Upper lobe of right lung (tissue), 1 donor: Measurements from ENCODE around the gene MS4A6E. TPM values are rescaled to one million over a fixed set of nuclear protein-coding genes. Genes with fewer than 3 reads are reported as not detected.
A peak's percentile ranks its signal among the peaks of the same experiment; 100 is the strongest.

Experiments used
- ATAC-seq: fragments of 200-7000 bp; cut with Tn5 transposase; one replicate; pipeline ENCODE4 v1.9.1; 2020; ENCODE audit warnings: mild to moderate bottlenecking, moderate library complexity
- DNase-seq: peaks from one replicate; pipeline ENCODE4 v3.0.0-alpha.2; 2020
- H3K27ac ChIP-seq: fragments of 200-600 bp; one replicate; pipeline ENCODE4 v1.8.0; 2022
- H3K27me3 ChIP-seq: fragments of 200-600 bp; one replicate; pipeline ENCODE4 v1.8.0; 2022; ENCODE audit warnings: mild to moderate bottlenecking
- H3K36me3 ChIP-seq: fragments of 200-600 bp; one replicate; pipeline ENCODE4 v1.8.0; 2022
- H3K4me1 ChIP-seq: fragments of 200-600 bp; one replicate; pipeline ENCODE4 v1.8.0; 2022
- H3K4me3 ChIP-seq: fragments of 200-600 bp; one replicate; pipeline ENCODE4 v1.8.0; 2022; ENCODE audit warnings: mild to moderate bottlenecking
- H3K9me3 ChIP-seq: fragments of 200-600 bp; one replicate; pipeline ENCODE4 v1.8.0; 2022
- intact Hi-C: fragments of 100-400 bp; cut with DNase I; formaldehyde crosslinking; loops from one replicate; pipeline ENCODE4 v1.11.0; 2022
- total RNA-seq: library from RNA; stranded (reverse); fragmentation: NEBNext Ultra II Directional; extraction: Animal tissue kit (Norgen Biotek cat#: 25700); gene quantifications from one replicate; pipeline ENCODE4 v1.2.1, GENCODE V29; 2021
- TF ChIP-seq, protein P1 (sequence below): fragments of 200-600 bp; IDR thresholded peaks from one replicate; pipeline ENCODE4 v1.8.0; 2022; ENCODE audit warnings: antibody characterized with exemption
- donor health status: DM: no; HTN: yes; CAD: no; lungs with severe emphysema.

Gene MS4A6E
- total RNA-seq, 1 donor from 2014 or later = not detected

DNA sequence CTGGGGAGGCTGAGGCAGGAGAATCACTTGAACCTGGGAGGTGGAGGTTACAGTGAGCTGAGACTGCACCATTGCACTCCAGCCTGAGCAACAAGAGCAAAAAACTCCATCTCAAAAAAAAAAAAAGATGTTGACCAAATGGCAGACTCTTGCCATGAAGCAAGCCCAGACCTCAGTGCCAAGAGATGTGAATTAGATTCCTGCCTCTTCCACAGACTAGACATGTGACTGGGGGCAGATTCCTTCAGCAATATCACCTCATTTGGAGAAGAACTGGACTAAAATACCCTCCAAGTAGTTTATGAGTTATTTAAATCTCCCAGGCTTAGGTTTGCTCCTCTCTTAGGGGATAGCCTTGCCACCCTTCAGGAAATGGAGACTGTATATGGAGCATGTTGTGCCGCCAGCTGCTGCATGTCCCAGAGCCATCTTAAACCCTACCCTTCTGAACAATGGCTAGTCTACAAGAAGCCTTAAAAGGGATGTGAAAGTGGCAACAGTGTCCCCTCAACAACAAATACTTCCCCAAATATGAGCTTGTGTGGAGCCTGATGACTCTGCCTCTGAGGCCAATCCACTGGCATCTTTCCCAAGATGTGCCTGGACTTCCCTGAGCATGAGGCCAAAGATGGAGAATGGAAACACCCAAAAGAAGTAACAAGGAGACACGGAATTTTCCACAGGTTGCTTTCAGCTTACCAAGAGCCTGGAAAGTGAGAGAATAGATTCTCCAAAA is 50.5 kb downstream of the MS4A6E start:
- ATAC-seq (peak; percentile 84), DNase-seq (peak; percentile 75)
- TF ChIP-seq, protein P1, sequence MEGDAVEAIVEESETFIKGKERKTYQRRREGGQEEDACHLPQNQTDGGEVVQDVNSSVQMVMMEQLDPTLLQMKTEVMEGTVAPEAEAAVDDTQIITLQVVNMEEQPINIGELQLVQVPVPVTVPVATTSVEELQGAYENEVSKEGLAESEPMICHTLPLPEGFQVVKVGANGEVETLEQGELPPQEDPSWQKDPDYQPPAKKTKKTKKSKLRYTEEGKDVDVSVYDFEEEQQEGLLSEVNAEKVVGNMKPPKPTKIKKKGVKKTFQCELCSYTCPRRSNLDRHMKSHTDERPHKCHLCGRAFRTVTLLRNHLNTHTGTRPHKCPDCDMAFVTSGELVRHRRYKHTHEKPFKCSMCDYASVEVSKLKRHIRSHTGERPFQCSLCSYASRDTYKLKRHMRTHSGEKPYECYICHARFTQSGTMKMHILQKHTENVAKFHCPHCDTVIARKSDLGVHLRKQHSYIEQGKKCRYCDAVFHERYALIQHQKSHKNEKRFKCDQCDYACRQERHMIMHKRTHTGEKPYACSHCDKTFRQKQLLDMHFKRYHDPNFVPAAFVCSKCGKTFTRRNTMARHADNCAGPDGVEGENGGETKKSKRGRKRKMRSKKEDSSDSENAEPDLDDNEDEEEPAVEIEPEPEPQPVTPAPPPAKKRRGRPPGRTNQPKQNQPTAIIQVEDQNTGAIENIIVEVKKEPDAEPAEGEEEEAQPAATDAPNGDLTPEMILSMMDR = no peak
- H3K4me1 ChIP-seq = no peaks in the 10 kb centered on the region
- H3K9me3 ChIP-seq = no peaks in the 10 kb centered on the region
- no peaks in the 10 kb centered on the region for H3K27me3 ChIP-seq
- no peaks in the 10 kb centered on the region for H3K36me3 ChIP-seq
- no peak overlapping the region for H3K4me3 ChIP-seq
- H3K27ac ChIP-seq = peak overlapping the region; percentile 86
- intact Hi-C loops = no loop called here

DNA sequence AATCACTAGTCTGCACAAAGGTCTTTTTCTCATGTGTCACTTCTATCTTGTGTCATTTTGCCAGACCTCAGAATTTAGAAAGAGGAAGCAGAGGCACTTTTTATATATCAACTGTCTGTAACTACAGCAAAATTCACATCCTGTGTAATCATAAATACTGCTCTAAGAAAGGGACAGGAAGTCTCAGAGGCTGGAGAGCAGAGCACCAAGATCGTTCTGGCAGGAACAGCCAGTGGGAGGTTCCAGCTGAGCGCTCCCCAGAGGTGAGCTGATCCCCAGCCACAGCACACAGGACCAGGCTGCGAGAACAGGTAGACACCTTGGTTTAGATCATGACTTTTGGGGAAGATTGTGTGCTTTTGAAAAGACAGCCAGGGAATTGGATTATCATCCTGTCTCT is 51.3 kb downstream of the MS4A6E start, which contains the start of gene MS4A7:
TSS of gene MS4A7 (plus strand) at position 179 of the 400 bp plus-strand sequence. CDS start 4,610 bp downstream, outside the sequence.
- DNase-seq (peak; percentile 68), ATAC-seq (peak; percentile 86)
- Histone ChIP-seq H3K27me3 (no peaks in the 10 kb centered on the region), H3K36me3 (no peaks in the 10 kb centered on the region), H3K27ac (peak within 1 kb of the TSS; percentile 86), H3K9me3 (no peaks in the 10 kb centered on the region), H3K4me3 (peak within 1 kb of the TSS; percentile 38), H3K4me1 (no peaks in the 10 kb centered on the region)
- intact Hi-C loops = no loop called here
- TF ChIP-seq, protein P1 = no peak

DNA sequence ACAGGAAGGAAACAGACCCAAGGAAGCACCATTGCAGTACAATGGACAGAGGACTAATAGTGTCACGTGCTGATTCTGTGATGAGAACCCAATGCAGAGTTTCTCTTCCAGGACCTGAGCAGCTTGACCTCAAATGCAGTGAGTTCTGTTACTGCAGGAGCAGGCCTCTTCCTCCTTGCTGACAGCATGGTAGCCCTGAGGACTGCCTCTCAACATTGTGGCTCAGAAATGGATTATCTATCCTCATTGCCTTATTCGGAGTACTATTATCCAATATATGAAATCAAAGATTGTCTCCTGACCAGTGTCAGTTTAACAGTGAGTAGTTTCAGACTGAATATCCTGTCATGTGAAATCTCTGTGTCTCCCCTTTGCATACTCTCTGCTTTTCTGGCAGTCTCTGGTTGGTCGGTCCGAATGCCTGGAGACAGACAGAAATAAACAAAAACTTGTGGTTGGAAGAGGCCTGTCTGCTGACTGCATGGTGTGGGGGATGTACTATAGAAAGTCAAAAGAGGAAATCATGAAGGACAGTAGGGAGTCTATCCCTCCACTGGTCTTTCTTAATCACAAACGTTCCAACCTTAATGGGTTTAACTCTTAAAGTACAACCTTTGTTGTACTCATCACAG is 62.3 kb downstream of the MS4A6E start:
- H3K27me3 ChIP-seq = no peaks in the 10 kb centered on the region
- H3K9me3 ChIP-seq = no peaks in the 10 kb centered on the region
- peaks cover 6% of the 10 kb centered on the region for H3K36me3 ChIP-seq
- intact Hi-C loops = no loop called here
- no peak for DNase-seq
- H3K27ac ChIP-seq = peak overlapping the region; percentile 55
- ATAC-seq = peak; percentile 85
- no peaks in the 10 kb centered on the region for H3K4me1 ChIP-seq
- H3K4me3 ChIP-seq = no peak overlapping the region
- TF ChIP-seq, protein P1 = no peak

DNA sequence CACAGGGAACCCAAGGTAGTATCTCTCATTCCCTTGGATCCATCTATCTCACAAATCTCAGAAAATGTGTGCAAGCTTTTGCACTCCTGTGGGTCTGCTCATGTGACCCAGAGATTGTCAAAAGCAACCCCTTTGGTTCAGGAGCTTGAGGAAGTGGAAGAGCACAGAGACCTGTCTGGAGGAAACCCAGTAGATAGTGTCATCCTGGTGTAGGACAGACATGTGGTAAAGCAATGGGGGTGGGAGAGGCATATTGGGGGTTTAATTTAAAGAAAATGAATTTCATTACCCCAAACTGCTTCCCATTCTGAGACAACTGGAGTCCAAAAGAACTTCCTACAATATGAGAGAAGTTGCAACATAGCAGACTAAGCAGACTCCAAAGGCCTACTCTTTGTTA is 63.4 kb downstream of the MS4A6E start:
- Histone ChIP-seq H3K27me3 (no peaks in the 10 kb centered on the region), H3K27ac (peak overlapping the region; percentile 42), H3K4me1 (no peaks in the 10 kb centered on the region), H3K9me3 (no peaks in the 10 kb centered on the region), H3K4me3 (no peak overlapping the region), H3K36me3 (peaks cover under 1% of the 10 kb centered on the region)
- peak; percentile 44 for ATAC-seq
- TF ChIP-seq, protein P1 = no peak
- DNase-seq = no peak
- intact Hi-C loops = no loop called here

Other genes with a start within 250 kb of the MS4A6E start
- gene MS4A2, start 238.6 kb upstream of the MS4A6E start, total RNA-seq = 20.6 TPM
- gene MS4A6A, start 144.2 kb upstream of the MS4A6E start, total RNA-seq = 112 TPM
- 3.0 TPM for gene MS4A4E, start 84.1 kb upstream of the MS4A6E start, total RNA-seq
- gene MS4A4A, start 46.6 kb upstream of the MS4A6E start, total RNA-seq = 53.9 TPM
- 184 TPM for gene MS4A7, start 51.3 kb downstream of the MS4A6E start, total RNA-seq
- gene MS4A14, start 69.2 kb downstream of the MS4A6E start, total RNA-seq = 10.3 TPM
- not detected for gene MS4A5, start 102.3 kb downstream of the MS4A6E start, total RNA-seq
- 1.3 TPM for gene MS4A1, start 128.6 kb downstream of the MS4A6E start, total RNA-seq
- not detected for gene MS4A12, start 165.5 kb downstream of the MS4A6E start, total RNA-seq
- gene MS4A13, start 188.1 kb downstream of the MS4A6E start, total RNA-seq = not detected